GM12878 (cell line): ENCODE measurements around the gene CCNL2. TPM values are rescaled to one million over a fixed set of nuclear protein-coding genes. Genes with fewer than 3 reads are reported as not detected.

Experiments used
- ATAC-seq: fragments of 200-7000 bp; cut with Tn5 transposase; 3 replicates; pipeline ENCODE4 v1.9.1; 2020; ENCODE audit warnings: mild to moderate bottlenecking, moderate library complexity
- BruUV-seq: library from RNA; stranded (reverse); fragments of 400-500 nt; replicated peaks from 2 replicates; lab custom pipeline; 2021; lab: Mats Ljungman, UMichigan
- CTCF ChIA-PET: fragments of 300-600 bp; sonication (Branson Sonifier 250); formaldehyde crosslinking; extraction: SDS; loops from one replicate; lab custom pipeline; 2021; ENCODE audit warnings: inconsistent platforms; lab: Yijun Ruan, JAX
- POLR2A ChIA-PET: fragments of 350-600 bp; formaldehyde crosslinking; extraction: SDS; loops from one replicate; lab custom pipeline; 2021; ENCODE audit warnings: inconsistent platforms; lab: Charles Lee
- RAD21 ChIA-PET: fragments of 300-600 bp; sonication (Branson Sonifier 250); formaldehyde crosslinking; loops from one replicate; lab custom pipeline; 2023; ENCODE audit warnings: antibody characterized with exemption; ENCODE audit not compliant: unreplicated experiment; lab: Charles Lee
- SMC1A ChIA-PET: fragments of 300-600 bp; sonication (Branson Sonifier 250); formaldehyde crosslinking; loops from one replicate; lab custom pipeline; 2023; ENCODE audit not compliant: unreplicated experiment, uncharacterized antibody; lab: Charles Lee
- DNase-seq: peaks from one replicate; pipeline ENCODE4 v3.0.0-alpha.2; 2011; ENCODE audit warnings: low read depth, low spot score
- FAIRE-seq: peaks from 3 replicates; lab custom pipeline; 2011; peaks lifted over from hg19 to GRCh38; lab: Jason Lieb, UNC
- H2AFZ ChIP-seq: 2 replicates; pipeline ENCODE4 v1.6.0; 2011; ENCODE audit warnings: low read depth, low read length, control low read depth; ENCODE audit not compliant: control insufficient read depth
- H3K27ac ChIP-seq: 2 replicates; pipeline ENCODE4 v1.5.1; 2011; ENCODE audit warnings: control low read depth; ENCODE audit not compliant: control insufficient read depth, insufficient read depth
- H3K27me3 ChIP-seq, 2 experiments: replicated peaks in 1 of 2; 2 replicates each; pipeline versions ENCODE4 v1.6.0 to v1.6.1; 2011; ENCODE audit warnings: low read length in 1 of 2; ENCODE audit not compliant: control insufficient read depth in 2 of 2, insufficient read depth in 2 of 2
- H3K36me3 ChIP-seq, 2 experiments: 2 replicates each; pipeline ENCODE4 v1.5.1; 2011; ENCODE audit warnings: low read length in 1 of 2; ENCODE audit not compliant: control insufficient read depth in 2 of 2, insufficient read depth in 2 of 2
- H3K4me1 ChIP-seq: 2 replicates; pipeline ENCODE4 v1.6.1; 2011; ENCODE audit warnings: mild to moderate bottlenecking, low read length, moderate library complexity, mixed read lengths; ENCODE audit not compliant: control insufficient read depth, insufficient read depth
- H3K4me2 ChIP-seq: 2 replicates; pipeline ENCODE4 v1.6.0; 2011; ENCODE audit warnings: control low read depth; ENCODE audit not compliant: control insufficient read depth, insufficient read depth
- H3K4me3 ChIP-seq: fragments of 200-600 bp; sonication (generic); 2 replicates; pipeline ENCODE4 v1.5.1; 2016
- H3K79me2 ChIP-seq: 2 replicates; pipeline ENCODE4 v1.6.0; 2011; ENCODE audit warnings: low read length; ENCODE audit not compliant: control insufficient read depth, insufficient read depth
- H3K9ac ChIP-seq: 2 replicates; pipeline ENCODE4 v1.8.0; 2011; ENCODE audit warnings: low read length, control low read depth, mixed read lengths; ENCODE audit not compliant: control insufficient read depth, insufficient read depth
- H3K9me3 ChIP-seq: replicated peaks from 3 replicates; pipeline ENCODE4 v1.5.1; 2011; ENCODE audit warnings: mild to moderate bottlenecking, low read length; ENCODE audit not compliant: control insufficient read depth, insufficient read depth
- H4K20me1 ChIP-seq: 2 replicates; pipeline ENCODE4 v1.6.0; 2011; ENCODE audit not compliant: control insufficient read depth, insufficient read depth
- NFYB ChIP-seq: IDR thresholded peaks from 2 replicates; pipeline ENCODE4 v1.6.1; 2011; ENCODE audit warnings: low read depth, mild to moderate bottlenecking, low read length, improper control_type of control experiment, moderate library complexity; ENCODE audit not compliant: insufficient read depth
- SIN3A ChIP-seq: IDR thresholded peaks from 2 replicates; pipeline ENCODE4 v1.6.1; 2012; ENCODE audit warnings: low read depth, low read length, improper control_type of control experiment
- SP1 ChIP-seq: IDR thresholded peaks from one replicate; pipeline ENCODE4 v1.6.1; 2011; ENCODE audit warnings: low read depth, low read length
- WRNIP1 ChIP-seq: IDR thresholded peaks from 2 replicates; pipeline ENCODE4 v1.6.1; 2011; ENCODE audit warnings: low read depth, low read length, improper control_type of control experiment, borderline replicate concordance
- WGBS: methylation state at CpG from one replicate; pipeline ENCODE4 v1.1.6; 2016; ENCODE audit warnings: low lambda C conversion rate; ENCODE audit not compliant: insufficient replicate concordance, insufficient coverage; ENCODE audit errors: missing lambda C conversion rate; 5-methylcytosine and 5-hydroxymethylcytosine counted together
- in situ Hi-C: fragments of 300-500 bp; cut with MboI; formaldehyde crosslinking; loops from 9 replicates; pipeline ENCODE4 v1.14.3; 2018; ENCODE audit warnings: mixed read lengths
- intact Hi-C: fragments of 100-400 bp; cut with micrococcal nuclease; formaldehyde crosslinking; loops from one replicate; pipeline ENCODE4 v1.14.2; 2022; ENCODE audit not compliant: unreplicated experiment
- polyA plus RNA-seq, 11 experiments: library from polyadenylated mRNA; depleted of rRNA in 4 of 11; unstranded in 6 of 11; stranded (reverse) in 5 of 11; fragments of >200 nt; fragmentation: Nextera tagmentation in 4 of 11; fragmentation: Illumina TruSeq in 1 of 11; extraction: Ambion mirVana in 4 of 11; extraction: Trizol in 1 of 11; gene quantifications; 1 replicate in 1 of 11; 2 replicates in 10 of 11; pipeline versions ENCODE4 v1.2.1 to v1.2.3, GENCODE V29; 2011 to 2016; ENCODE audit warnings: inconsistent platforms in 2 of 11, missing spikeins in 2 of 11, low read depth in 1 of 11
- total RNA-seq, 4 experiments: library from RNA; depleted of rRNA in 3 of 4; stranded (reverse); fragments of >200 nt in 3 of 4; fragmentation: Illumina TruSeq in 1 of 4; extraction: Trizol in 1 of 4; gene quantifications; 2 replicates each; pipeline versions ENCODE4 v1.2.1 to v1.2.3, GENCODE V29; 2013 to 2021
- TF ChIP-seq, protein P1 (sequence below): fragments of 450-650 bp; IDR thresholded peaks from 2 replicates; pipeline ENCODE4 v1.6.1; 2018; ENCODE audit warnings: mild to moderate bottlenecking, low read depth, moderate library complexity; ENCODE audit not compliant: partially characterized antibody
- TF ChIP-seq, protein P2 (sequence below): fragments of 150-350 bp; IDR thresholded peaks from 2 replicates; pipeline ENCODE4 v1.6.1; 2014; ENCODE audit warnings: mild to moderate bottlenecking, low read depth, low read length
- TF ChIP-seq, protein P3 (sequence below): IDR thresholded peaks from 2 replicates; pipeline ENCODE4 v1.6.1; 2012; ENCODE audit warnings: low read depth, low read length, improper control_type of control experiment
- TF ChIP-seq, protein P4 (sequence below): IDR thresholded peaks from 2 replicates; pipeline ENCODE4 v1.6.1; 2011; ENCODE audit warnings: mild to moderate bottlenecking, low read depth, low read length, moderate library complexity; ENCODE audit not compliant: insufficient replicate concordance

CCNL2 gene
- total and polyA plus RNA-seq, 10 of the 15 experiments (the other 5 are each of a cell fraction or from before 2014, with no cell fraction given) = 2.1 to 143 (median 101) TPM

DNA sequence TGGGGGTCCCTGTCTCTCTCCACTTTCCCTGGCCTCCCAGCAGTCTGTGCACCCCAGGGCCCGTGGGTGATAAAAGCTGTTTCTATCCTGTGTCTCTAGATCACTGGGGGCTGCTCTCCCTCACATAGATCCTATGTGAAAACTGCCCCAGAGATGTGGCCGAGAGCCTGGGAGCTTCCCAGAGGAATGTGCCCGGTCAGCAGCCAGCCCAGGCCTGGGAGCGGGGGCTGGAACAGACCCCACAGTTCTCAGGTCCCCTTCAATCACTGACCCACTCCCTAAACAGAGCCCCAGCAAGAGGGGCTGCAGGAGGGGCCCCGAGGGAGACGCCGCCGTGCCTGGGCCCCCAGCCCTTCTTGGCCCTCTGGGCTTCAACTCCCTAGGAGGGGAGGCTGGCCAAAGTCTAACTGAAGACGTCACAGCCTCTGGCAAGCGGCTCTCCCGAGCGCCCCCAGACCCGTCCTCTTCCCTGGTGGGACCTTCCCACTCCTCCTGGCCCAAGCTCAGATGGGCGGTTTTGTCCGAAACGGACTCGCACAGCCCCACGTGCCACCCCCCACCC, 41.2 kb downstream of the CCNL2 start:
- H3K4me1 ChIP-seq = peaks cover 5% of the 10 kb centered on the region
- ChIA-PET POLR2A (no interaction called here), SMC1A (no interaction called here), CTCF (interaction anchor here (1.7 kb wide), 1 partner anchor 13 kb away, joined by 8 read pairs; no protein-coding TSS in a partner anchor), RAD21 (no interaction called here)
- peaks cover 0 to 3% of the 10 kb centered on the region in 2 experiments; a peak in 2 of 4 replicates for H3K27me3 ChIP-seq
- DNase-seq = no peak
- no peaks in the 10 kb centered on the region for H3K36me3 ChIP-seq
- no peak overlapping the region for H3K9ac ChIP-seq
- no peaks in the 10 kb centered on the region for H3K9me3 ChIP-seq
- no peak overlapping the region for H3K4me3 ChIP-seq
- no peaks in the 10 kb centered on the region for H3K79me2 ChIP-seq
- FAIRE-seq = no peak
- H4K20me1 ChIP-seq = no peaks in the 10 kb centered on the region
- intact Hi-C loops (no loop called here), in situ Hi-C loops (no loop called here)
- H3K27ac ChIP-seq = no peak overlapping the region
- no peak overlapping the region for H2AFZ ChIP-seq
- BruUV-seq = no TSS peak
- TF ChIP-seq, protein P1, sequence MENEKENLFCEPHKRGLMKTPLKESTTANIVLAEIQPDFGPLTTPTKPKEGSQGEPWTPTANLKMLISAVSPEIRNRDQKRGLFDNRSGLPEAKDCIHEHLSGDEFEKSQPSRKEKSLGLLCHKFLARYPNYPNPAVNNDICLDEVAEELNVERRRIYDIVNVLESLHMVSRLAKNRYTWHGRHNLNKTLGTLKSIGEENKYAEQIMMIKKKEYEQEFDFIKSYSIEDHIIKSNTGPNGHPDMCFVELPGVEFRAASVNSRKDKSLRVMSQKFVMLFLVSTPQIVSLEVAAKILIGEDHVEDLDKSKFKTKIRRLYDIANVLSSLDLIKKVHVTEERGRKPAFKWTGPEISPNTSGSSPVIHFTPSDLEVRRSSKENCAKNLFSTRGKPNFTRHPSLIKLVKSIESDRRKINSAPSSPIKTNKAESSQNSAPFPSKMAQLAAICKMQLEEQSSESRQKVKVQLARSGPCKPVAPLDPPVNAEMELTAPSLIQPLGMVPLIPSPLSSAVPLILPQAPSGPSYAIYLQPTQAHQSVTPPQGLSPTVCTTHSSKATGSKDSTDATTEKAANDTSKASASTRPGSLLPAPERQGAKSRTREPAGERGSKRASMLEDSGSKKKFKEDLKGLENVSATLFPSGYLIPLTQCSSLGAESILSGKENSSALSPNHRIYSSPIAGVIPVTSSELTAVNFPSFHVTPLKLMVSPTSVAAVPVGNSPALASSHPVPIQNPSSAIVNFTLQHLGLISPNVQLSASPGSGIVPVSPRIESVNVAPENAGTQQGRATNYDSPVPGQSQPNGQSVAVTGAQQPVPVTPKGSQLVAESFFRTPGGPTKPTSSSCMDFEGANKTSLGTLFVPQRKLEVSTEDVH = no peak
- TF ChIP-seq, protein P2, sequence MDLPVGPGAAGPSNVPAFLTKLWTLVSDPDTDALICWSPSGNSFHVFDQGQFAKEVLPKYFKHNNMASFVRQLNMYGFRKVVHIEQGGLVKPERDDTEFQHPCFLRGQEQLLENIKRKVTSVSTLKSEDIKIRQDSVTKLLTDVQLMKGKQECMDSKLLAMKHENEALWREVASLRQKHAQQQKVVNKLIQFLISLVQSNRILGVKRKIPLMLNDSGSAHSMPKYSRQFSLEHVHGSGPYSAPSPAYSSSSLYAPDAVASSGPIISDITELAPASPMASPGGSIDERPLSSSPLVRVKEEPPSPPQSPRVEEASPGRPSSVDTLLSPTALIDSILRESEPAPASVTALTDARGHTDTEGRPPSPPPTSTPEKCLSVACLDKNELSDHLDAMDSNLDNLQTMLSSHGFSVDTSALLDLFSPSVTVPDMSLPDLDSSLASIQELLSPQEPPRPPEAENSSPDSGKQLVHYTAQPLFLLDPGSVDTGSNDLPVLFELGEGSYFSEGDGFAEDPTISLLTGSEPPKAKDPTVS = no peak
- TF ChIP-seq, protein P3, sequence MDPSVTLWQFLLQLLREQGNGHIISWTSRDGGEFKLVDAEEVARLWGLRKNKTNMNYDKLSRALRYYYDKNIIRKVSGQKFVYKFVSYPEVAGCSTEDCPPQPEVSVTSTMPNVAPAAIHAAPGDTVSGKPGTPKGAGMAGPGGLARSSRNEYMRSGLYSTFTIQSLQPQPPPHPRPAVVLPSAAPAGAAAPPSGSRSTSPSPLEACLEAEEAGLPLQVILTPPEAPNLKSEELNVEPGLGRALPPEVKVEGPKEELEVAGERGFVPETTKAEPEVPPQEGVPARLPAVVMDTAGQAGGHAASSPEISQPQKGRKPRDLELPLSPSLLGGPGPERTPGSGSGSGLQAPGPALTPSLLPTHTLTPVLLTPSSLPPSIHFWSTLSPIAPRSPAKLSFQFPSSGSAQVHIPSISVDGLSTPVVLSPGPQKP = no peak
- no peak for TF ChIP-seq SIN3A
- TF ChIP-seq SP1 = no peak
- TF ChIP-seq NFYB = no peak
- no peak for TF ChIP-seq WRNIP1
- TF ChIP-seq, protein P4, sequence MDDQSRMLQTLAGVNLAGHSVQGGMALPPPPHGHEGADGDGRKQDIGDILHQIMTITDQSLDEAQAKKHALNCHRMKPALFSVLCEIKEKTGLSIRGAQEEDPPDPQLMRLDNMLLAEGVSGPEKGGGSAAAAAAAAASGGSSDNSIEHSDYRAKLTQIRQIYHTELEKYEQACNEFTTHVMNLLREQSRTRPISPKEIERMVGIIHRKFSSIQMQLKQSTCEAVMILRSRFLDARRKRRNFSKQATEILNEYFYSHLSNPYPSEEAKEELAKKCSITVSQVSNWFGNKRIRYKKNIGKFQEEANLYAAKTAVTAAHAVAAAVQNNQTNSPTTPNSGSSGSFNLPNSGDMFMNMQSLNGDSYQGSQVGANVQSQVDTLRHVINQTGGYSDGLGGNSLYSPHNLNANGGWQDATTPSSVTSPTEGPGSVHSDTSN = no peak
- no peak for ATAC-seq
- 16% methylated on average over 17 of the region's 18 CpGs for WGBS
- H3K4me2 ChIP-seq = no peak overlapping the region
